Ascending aorta (tissue), 2 donors: ENCODE data around the gene UBTFL1. TPM values are rescaled to one million over a fixed set of nuclear protein-coding genes. Genes with fewer than 3 reads are reported as not detected.
A peak's percentile ranks its signal among the peaks of the same experiment; 100 is the strongest.

Source experiments
- DNase-seq, 2 donors: peaks; one replicate each; pipeline ENCODE4 v3.0.0-alpha.2; 2019; ENCODE audit warnings: low spot score in 2 of 2
- H3K27ac ChIP-seq, 2 donors: fragments of 200-600 bp; sonication (generic); one replicate each; pipeline ENCODE4 v1.5.1; 2016 to 2017; ENCODE audit warnings: mild to moderate bottlenecking in 1 of 2
- H3K27me3 ChIP-seq: fragments of 200-600 bp; sonication (generic); one replicate; pipeline ENCODE4 v1.5.1; 2017
- H3K36me3 ChIP-seq, 2 donors: fragments of 200-600 bp; sonication (generic); one replicate each; pipeline ENCODE4 v1.5.1; 2016
- H3K4me1 ChIP-seq, 2 donors: fragments of 200-600 bp; sonication (generic); one replicate each; pipeline ENCODE4 v1.5.1; 2016 to 2017; ENCODE audit warnings: mild to moderate bottlenecking in 1 of 2
- H3K4me3 ChIP-seq, 2 donors: fragments of 200-600 bp; sonication (generic); one replicate each; pipeline ENCODE4 v1.5.1; 2016 to 2017; ENCODE audit warnings: mild to moderate bottlenecking in 1 of 2
- H3K9me3 ChIP-seq, 2 donors: fragments of 200-600 bp; sonication (generic); one replicate each; pipeline ENCODE4 v1.5.1; 2016
- intact Hi-C: fragments of 100-400 bp; cut with DNase I; formaldehyde crosslinking; loops from one replicate; pipeline ENCODE4 v1.15.1; 2023
- total RNA-seq: library from RNA; depleted of rRNA; stranded (reverse); fragments of >200 nt; gene quantifications from one replicate; pipeline ENCODE4 v1.1.0, GENCODE V29; 2016
- TF ChIP-seq, protein P1 (sequence below), 3 experiments: fragments of 200-600 bp in 2 of 3; fragments of 450-650 bp in 1 of 3; sonication (generic) in 2 of 3; IDR thresholded peaks; one replicate each; pipeline ENCODE4 v1.5.1; 2016 to 2019; ENCODE audit warnings: antibody characterized with exemption in 3 of 3, mild to moderate bottlenecking in 1 of 3, moderate library complexity in 1 of 3

Gene UBTFL1
- total RNA-seq, 1 donor from 2014 or later = not detected

DNA sequence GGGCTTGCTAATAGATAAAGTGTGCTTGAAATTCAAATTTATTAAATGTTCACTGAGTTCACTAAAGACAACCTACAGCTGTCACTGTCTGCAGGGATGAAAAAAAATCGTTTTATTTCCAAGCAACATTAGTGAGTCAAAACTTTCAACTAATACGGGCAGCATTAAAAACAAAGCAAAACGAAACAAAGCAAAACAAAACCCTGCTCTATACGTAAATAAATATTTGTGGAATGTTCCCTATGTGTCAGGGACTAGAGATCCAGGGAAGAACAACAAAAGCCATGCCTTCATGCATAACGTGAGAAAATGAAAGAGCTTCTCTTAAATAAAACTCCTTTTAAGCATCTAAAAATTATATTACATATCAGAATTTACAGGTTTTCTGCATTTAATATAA is 49.3 kb downstream of the UBTFL1 start:
- no peaks in the 10 kb centered on the region for H3K36me3 ChIP-seq
- intact Hi-C loops = no loop called here
- H3K27me3 ChIP-seq = no peaks in the 10 kb centered on the region
- H3K4me1 ChIP-seq = no peaks in the 10 kb centered on the region
- H3K27ac ChIP-seq = no peak overlapping the region
- no peak for DNase-seq
- TF ChIP-seq, protein P1, sequence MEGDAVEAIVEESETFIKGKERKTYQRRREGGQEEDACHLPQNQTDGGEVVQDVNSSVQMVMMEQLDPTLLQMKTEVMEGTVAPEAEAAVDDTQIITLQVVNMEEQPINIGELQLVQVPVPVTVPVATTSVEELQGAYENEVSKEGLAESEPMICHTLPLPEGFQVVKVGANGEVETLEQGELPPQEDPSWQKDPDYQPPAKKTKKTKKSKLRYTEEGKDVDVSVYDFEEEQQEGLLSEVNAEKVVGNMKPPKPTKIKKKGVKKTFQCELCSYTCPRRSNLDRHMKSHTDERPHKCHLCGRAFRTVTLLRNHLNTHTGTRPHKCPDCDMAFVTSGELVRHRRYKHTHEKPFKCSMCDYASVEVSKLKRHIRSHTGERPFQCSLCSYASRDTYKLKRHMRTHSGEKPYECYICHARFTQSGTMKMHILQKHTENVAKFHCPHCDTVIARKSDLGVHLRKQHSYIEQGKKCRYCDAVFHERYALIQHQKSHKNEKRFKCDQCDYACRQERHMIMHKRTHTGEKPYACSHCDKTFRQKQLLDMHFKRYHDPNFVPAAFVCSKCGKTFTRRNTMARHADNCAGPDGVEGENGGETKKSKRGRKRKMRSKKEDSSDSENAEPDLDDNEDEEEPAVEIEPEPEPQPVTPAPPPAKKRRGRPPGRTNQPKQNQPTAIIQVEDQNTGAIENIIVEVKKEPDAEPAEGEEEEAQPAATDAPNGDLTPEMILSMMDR (IDR thresholded peaks at IDR 0.05) = no peak
- H3K9me3 ChIP-seq = no peaks in the 10 kb centered on the region
- peak overlapping the region; percentile 64 for H3K4me3 ChIP-seq

Other genes starting within 250 kb of the UBTFL1 start
- gene TRIM64B, start 207.5 kb upstream of the UBTFL1 start, total RNA-seq = not detected
- gene TRIM49D1, start 163.7 kb upstream of the UBTFL1 start, total RNA-seq = not detected
- gene TRIM49D2, start 161.9 kb upstream of the UBTFL1 start, total RNA-seq = not detected
- gene TRIM64, start 119.9 kb upstream of the UBTFL1 start, total RNA-seq = not detected
- gene TRIM49C, start 54.8 kb upstream of the UBTFL1 start, total RNA-seq = not detected
- gene NAALAD2, start 48.7 kb downstream of the UBTFL1 start, total RNA-seq = not detected
- 15.1 TPM for gene CHORDC1, start 137.1 kb downstream of the UBTFL1 start, total RNA-seq